DMS79 treated with DMSO at 0.1 percent for 48 hours (cell line): ENCODE data around the gene MIER2.
A peak's percentile ranks its signal among the peaks of the same experiment; 100 is the strongest.
"Not testable (repeated sequence)": the region's sequence is repeated elsewhere in the genome, so short reads cannot be mapped to it uniquely, and the experiment has no call there.

Source experiments
- DNase-seq: peaks from one replicate; lab custom pipeline; 2025; lab: John Stamatoyannopoulos, UW

Gene MIER2

DNA sequence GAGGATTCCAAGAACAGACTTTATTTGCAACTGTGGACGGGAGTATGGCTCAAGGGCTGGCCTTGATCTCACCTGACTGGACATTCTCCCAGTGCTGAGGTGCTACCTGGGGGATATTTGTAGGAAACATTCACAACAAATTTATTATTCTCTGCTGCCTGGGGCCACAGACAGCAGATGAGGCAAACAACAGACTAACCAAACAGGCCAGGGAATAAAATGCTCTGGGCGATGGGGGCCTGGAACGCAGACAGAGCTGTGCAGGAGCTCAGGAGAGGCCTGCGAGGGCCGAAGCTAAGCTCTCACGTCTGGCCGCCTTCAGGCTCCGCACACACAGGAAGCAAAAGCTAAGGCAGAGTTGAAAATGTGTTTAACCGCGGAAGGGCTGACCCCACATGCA is 61.2 kb downstream of the MIER2 start:
- DNase-seq, result no peak

DNA sequence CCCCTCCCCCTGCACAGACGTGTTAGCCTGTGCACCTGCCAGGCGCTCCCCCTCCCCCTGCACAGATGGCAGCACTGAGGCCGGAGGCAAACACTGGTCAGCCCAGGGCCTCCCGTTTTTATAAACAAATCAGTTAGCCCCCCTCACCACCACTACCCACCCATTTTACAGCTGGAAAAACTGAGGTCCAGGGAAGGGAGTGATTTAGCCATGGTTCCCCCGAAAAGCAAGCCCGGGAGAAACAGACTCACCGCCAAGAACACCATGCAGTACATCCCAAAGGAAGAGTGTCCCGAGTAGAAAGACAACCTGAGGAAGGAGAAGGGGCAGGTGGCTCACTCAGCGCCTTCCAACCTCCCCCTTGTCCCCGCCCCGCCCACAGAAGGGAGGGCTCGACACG is 62.1 kb downstream of the MIER2 start:
- no peak for DNase-seq

DNA sequence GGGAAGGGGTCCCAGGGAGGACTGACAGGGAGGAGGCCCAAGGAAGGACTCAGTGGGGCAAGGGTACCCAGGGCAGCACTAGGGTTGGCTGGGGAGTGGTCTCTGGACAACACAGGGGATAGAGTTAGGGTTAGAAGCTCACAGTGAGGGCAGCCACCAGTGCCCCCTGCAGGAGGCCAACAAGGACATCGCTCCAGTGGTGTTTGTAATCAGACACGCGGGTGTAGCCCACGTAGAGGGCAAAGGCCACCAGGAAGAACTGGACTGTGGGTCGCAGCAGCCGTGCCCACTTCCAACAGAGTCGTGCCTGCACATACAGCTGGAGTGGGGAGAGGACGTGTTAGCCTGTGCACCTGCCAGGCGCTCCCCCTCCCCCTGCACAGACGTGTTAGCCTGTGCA is 62.6 kb downstream of the MIER2 start:
- no peak for DNase-seq

DNA sequence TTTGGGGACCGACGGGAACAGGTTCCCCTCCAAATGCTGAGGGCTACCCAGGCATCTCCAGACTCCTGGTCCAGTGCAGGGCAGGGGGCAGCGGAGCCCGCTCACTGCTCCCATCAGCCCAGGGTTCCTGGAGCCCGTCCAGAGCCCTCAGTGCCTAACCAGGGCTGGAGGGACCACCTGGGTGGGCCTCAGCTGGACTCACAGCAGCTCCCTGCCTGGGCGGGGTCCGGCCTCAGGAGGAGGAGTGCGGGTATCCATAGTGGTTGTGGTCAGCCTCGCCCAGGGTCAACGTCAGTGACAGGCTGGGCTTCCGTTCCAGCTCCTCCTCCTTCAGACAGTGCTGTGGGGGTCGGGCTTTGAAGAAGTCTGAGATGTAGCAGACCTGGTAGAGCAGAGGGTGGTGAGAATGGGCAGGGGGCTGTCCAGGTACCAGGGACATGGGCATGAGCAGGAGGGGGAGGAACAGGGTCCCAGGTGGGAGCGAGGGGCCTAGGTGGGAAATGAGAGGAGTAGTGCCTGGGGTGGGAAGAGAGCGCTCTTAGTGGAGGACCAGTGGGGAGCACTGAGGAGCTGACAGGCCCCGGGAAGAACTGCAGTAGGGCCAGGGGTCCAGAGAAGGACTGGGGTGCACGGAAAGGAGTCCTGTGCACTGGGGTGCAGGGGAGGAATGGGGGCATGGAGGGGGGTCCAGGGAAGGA is 63.3 kb downstream of the MIER2 start:
- DNase-seq, result no peak

DNA sequence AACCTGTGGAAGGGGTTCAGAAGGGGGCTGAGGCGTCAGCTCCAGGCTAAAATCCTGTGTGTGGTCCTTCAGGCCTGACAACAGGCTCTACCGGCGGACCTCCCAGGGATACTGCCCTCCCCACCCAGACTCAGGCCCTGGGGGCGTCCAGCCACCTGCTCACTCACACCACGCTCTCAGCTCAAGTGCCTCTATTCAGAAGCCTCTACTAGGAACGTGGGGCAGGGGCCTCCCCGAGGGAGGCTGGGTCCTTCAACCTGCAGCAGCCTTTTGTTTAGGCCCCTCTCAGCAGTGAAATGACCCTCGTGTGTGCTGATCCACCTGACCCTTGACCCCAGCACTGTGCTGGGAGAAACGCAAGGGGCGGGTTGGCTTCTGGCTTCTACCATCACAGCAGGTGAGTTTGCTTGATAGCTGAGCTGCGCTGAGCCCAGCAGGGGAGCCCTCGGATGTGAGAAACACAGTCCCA is 64.0 kb downstream of the MIER2 start:
- peak; percentile 65 for DNase-seq

DNA sequence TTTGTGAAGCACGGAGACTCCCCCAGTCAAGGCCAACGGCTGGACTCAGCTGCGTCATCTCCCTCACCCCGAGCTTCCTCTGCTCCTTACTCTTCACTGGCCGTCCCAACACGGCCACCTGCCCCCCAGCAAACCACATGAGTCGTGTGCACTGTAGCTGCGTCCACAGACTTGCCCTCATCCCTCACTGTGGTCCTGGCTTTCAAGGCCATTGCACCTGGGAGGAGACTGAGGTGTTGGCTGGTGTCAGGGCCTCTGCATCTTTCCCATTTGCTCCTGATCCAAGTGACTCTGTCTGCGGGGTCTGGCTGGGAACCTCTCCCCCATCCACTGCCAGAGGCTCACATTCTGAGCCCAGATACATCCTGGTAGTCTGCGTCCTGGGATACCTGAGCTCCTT is 64.9 kb downstream of the MIER2 start:
- no peak for DNase-seq

DNA sequence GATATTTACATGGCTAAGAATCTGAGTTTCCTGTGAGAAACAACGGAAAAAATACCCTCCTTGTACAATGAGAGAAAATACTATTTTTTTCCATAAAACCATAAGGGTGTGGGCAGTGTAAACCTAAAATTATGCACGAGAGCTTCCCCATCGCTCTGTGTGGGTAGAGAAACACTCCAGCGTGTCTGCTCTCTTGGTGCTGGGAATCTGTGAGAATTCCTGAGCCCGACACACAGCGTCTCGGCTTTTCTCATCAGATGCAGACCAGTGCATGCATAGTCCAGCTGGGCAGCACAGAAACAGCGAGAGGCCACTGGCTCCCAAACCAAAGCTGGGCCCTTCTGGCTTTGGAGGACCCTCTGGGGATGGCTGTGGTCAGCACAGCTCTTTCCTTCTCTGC is 65.4 kb downstream of the MIER2 start:
- no peak for DNase-seq

DNA sequence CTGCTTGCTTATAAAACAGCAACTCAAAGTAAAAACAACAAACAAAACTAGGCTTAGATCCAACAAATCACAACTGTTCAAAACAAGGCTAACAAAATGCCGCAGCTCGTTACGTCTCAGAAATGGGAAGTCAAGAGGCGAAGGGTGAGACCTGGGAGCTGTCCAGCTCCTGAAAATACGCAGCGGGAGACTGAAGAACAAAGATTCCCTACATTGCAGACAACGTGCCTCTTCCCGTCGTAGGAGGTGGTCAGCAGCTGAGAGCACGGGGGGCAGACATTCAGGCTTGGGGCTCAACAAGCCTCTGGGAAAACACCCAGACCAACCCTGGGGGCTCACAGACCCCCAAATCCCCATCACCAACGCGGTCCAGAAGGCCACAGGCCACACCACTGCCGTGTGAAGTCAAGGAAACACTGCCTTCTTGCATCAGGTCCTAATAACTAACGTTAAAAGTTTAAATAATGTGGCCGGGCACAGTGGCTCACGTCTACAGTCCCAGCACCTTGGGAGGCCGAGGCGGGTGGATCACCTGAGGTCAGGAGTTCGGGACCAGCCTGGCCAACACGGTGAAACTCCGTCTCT is 66.9 kb downstream of the MIER2 start:
- no peak for DNase-seq

DNA sequence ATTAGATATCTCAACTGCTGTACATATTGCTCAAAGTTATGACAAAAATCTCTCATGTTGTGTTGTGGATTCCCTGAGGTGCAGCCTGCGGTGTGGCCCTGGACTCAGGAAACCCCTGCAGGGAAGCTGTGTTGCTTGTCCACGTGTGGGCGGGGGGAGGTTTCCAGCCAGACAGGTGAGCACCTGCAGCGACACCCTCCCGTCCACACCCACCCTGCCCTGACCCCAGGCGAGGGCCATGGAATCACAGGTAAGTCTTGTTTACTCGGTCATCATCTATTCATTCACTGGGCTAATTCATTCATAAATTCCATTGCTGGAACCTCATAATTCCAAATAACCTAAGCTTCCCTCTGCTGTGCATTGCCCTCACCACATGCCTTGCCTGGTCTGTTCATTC is 67.5 kb downstream of the MIER2 start:
- no peak for DNase-seq

DNA sequence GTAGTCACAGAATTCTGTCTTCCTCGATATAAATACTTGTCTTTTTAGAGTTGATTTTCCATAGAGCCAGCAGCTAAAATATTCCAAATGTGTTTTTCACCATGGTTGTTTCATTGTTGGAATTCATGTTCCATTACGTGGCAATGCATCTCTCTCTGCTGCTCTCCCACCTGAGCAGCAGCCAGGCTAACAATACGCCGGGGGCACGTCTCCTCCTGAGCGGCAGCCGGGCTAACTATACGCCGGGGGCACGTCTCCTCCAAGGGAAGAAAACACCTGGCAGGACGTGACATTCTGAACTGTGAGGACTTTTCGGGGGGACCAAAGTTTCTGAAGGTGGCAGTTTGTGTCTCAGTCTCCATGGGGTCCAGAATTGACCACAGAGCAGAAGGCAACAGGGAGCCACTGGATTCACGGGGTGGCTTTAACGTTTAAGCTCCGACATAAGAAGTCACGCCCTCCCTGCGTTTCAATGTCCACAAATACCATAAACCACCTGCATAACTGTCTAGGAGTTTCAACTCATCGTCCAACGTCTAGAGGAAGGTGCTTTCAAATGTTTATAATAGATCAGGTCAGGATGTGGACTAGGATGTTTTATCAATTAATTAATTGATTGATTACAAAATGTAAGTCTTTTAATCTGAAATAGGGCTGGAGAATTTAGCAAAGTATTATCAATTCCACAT is 68.5 kb downstream of the MIER2 start:
- DNase-seq, result no peak

DNA sequence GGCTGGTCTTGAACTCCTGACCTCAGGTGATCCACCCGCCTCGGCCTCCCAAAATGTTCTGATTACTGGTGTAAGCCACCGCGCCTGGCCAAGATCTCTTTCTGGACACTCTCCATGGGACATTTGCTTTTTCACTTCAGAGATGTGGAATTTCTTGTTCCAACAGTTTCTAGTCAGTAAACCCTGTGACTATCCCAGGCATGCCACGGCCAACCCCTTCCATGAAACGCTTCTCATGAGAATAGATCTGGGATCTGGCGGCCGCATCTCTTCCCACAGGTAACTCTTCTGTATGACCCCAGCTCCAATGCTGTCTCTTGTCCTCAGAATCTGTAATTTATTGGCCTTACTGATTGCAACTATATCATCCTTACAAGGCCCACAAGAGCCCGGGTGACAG is 69.6 kb downstream of the MIER2 start:
- no peak for DNase-seq

DNA sequence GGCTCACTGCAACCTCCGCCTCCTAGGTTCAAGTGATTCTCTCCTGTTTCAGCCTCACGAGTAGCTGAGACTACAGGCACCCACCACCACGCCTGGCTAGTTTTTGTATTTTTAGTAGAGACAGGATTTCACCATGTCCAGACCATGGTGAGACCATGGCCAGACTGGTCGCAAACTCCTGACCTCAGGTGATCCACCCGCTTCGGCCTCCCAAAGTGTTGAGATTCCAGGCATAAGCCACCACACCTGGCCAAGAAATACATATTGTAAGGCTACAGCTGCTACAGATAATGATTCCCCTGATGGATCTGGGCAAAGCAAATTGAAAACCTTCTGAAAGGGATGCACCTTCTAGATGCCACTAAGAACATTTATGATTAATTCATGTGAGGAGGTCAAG is 71.2 kb downstream of the MIER2 start:
- DNase-seq, result no peak

DNA sequence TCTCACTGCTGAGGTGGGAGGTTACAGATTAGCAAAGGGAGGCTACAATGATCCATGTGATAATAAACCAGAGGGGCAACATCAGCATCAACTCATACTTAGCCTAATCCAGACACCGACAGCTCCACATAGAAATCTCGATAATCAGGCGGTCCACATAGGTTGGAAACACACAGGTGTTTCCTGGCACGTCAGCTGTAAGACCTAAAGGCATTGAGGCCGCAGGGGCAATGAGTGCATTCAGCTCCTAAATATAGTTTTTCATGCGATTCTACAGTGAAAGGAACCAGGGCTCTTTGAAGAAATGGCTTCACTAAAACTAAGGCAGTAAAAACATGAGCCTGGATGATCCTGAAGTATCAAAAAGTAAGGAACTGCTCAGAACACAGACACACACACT is 72.7 kb downstream of the MIER2 start:
- no peak for DNase-seq

DNA sequence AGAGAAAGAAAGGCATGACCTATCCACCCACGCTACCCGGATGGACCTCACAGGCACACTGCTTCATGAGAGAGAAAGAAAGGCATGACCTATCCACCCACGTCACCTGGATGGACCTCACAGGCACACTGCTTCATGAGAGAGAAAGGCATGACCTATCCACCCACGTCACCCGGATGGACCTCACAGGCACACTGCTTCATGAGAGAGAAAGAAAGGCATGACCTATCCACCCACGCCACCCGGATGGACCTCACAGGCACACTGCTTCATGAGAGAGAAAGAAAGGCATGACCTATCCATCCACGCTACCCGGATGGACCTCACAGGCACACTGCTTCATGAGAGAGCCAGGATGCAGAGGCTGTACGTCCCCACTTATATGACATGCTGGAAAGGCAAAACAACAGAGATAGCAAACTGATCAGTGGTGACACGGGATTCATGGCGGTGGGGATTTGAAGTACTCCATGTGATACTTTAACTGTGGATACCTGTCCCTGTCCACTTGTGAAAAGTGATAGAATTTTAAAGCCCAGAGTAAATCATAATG is 73.8 kb downstream of the MIER2 start:
- DNase-seq, result not testable (repeated sequence)

DNA sequence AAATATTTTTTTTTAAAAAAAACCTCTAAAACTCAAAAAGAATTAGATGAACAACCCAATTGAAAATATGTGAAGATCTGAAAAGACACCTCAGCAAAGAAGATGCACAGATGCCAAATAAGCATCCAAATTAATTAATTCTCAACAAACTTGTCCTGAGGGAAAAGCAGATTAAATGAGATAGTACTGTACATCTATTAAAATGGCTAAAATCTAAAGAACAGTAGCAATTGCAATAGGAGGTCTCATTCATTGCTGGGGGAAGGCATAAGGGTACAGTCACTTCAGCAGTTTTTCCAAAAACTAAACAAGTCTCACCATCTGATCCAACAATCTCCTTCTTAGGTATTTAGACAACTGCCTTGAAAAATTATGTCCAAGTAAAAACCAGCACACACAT is 75.4 kb downstream of the MIER2 start:
- DNase-seq, result no peak

DNA sequence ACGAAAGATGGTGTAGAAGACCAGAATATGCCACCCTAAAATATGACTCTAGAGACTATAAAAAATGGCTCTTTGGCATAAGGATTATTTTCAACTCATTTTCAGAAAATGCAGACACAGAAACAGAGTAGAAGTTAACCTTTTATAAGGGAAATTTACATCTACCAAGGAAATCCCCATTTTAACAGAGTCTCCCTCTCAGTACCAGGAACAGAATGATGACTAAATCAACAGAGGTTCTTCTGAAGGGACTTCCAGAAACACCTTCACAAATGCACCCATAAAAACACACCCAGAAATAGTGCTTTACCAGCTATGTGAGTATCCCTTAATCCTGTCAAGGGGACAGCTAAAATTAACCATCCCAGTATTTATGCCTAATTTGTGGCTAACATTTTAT is 82.5 kb downstream of the MIER2 start:
- no peak for DNase-seq

DNA sequence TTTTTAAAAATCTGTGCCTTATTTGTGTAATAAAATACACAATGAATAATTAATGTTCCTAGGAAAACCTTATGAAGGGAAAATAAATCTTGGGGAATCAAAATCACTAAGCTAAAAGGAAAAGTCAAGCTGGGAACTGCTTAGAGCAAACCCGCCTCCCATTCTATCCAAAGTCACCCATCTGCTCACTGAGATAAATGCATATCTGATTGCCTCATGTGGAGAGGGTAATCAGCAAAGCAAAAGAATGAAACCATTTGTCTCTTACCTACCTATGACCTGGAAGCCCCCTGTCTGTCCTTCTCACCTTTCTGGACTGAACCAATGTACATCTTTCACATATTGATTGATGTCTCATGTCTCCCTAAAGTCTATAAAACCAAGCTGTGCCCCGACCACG is 87.8 kb downstream of the MIER2 start:
- not testable (repeated sequence) for DNase-seq
